Stomach smooth muscle (tissue), 2 donors: ENCODE data around the gene KMT2D.

ENCODE experiments used
- H3K27ac ChIP-seq: one replicate; pipeline ENCODE4 v1.7.0; 2013; ENCODE audit warnings: mild to moderate bottlenecking, low read length, inconsistent platforms
- H3K27me3 ChIP-seq, 2 donors: one replicate each; pipeline ENCODE4 v1.7.0; 2013; ENCODE audit warnings: low read length in 2 of 2; ENCODE audit not compliant: insufficient read depth in 2 of 2, control insufficient read depth in 1 of 2
- H3K36me3 ChIP-seq, 2 donors: one replicate each; pipeline ENCODE4 v1.7.0; 2013; ENCODE audit warnings: low read length in 2 of 2; ENCODE audit not compliant: control insufficient read depth in 2 of 2, insufficient read depth in 2 of 2
- H3K4me1 ChIP-seq: one replicate; pipeline ENCODE4 v1.7.0; 2013; ENCODE audit warnings: low read length; ENCODE audit not compliant: control insufficient read depth, insufficient read depth
- H3K4me3 ChIP-seq, 2 donors: one replicate each; pipeline ENCODE4 v1.7.0; 2013; ENCODE audit warnings: low read length in 2 of 2
- H3K9ac ChIP-seq, 2 donors: one replicate each; pipeline ENCODE4 v1.7.0; 2013; ENCODE audit warnings: low read length in 2 of 2, mild to moderate bottlenecking in 1 of 2
- H3K9me3 ChIP-seq, 2 donors: one replicate each; pipeline ENCODE4 v1.7.0; 2013; ENCODE audit warnings: low read length in 2 of 2; ENCODE audit not compliant: control insufficient read depth in 2 of 2
- donor health status: healthy.
- donor health status: Pancreatic carcinoma.

KMT2D gene

GRCh38 chr12:49025463-49025862, 35.1 kb downstream of the KMT2D start:
- no peak overlapping the region for H3K9ac ChIP-seq
- no peak overlapping the region for H3K4me3 ChIP-seq
- no peak overlapping the region for H3K27ac ChIP-seq
- peaks cover 78 to 80% of the 10 kb centered on the region in 2 donors for H3K36me3 ChIP-seq
- H3K9me3 ChIP-seq: no peaks in the 10 kb centered on the region
- no peaks in the 10 kb centered on the region for H3K4me1 ChIP-seq
- no peaks in the 10 kb centered on the region for H3K27me3 ChIP-seq

- Histone ChIP-seq H3K9ac (no peak overlapping the region), H3K4me1 (no peaks in the 10 kb centered on the region), H3K9me3 (no peaks in the 10 kb centered on the region), H3K27ac (no peak overlapping the region), H3K36me3 (peaks cover 70 to 76% of the 10 kb centered on the region in 2 donors), H3K4me3 (no peak overlapping the region), H3K27me3 (no peaks in the 10 kb centered on the region)
These were observed 36.1 kb downstream of the KMT2D start for GRCh38 chr12:49024543-49024942.

- Histone ChIP-seq H3K36me3 (peaks cover 63 to 70% of the 10 kb centered on the region in 2 donors), H3K27me3 (no peaks in the 10 kb centered on the region), H3K4me3 (no peak overlapping the region), H3K9me3 (no peaks in the 10 kb centered on the region), H3K27ac (no peak overlapping the region), H3K9ac (no peak overlapping the region), H3K4me1 (no peaks in the 10 kb centered on the region)
These were observed 36.8 kb downstream of the KMT2D start for GRCh38 chr12:49023812-49024211.

GRCh38 chr12:49022558-49023178, 37.9 kb downstream of the KMT2D start:
- no peaks in the 10 kb centered on the region for H3K9me3 ChIP-seq
- H3K27me3 ChIP-seq: no peaks in the 10 kb centered on the region
- H3K36me3 ChIP-seq: peaks cover 53 to 59% of the 10 kb centered on the region in 2 donors
- H3K27ac ChIP-seq: no peak overlapping the region
- H3K4me3 ChIP-seq: no peak overlapping the region
- H3K4me1 ChIP-seq: peaks cover 8% of the 10 kb centered on the region
- no peak overlapping the region for H3K9ac ChIP-seq

GRCh38 chr12:49021292-49021915, 39.2 kb downstream of the KMT2D start:
- peaks cover 44 to 48% of the 10 kb centered on the region in 2 donors for H3K36me3 ChIP-seq
- no peaks in the 10 kb centered on the region for H3K27me3 ChIP-seq
- H3K4me1 ChIP-seq: peaks cover 16% of the 10 kb centered on the region
- H3K9ac ChIP-seq: no peak overlapping the region
- no peak overlapping the region for H3K27ac ChIP-seq
- H3K4me3 ChIP-seq: no peak overlapping the region
- H3K9me3 ChIP-seq: no peaks in the 10 kb centered on the region

GRCh38 chr12:49020441-49020840, 40.2 kb downstream of the KMT2D start:
- Histone ChIP-seq H3K9me3 (no peaks in the 10 kb centered on the region), H3K27me3 (no peaks in the 10 kb centered on the region), H3K36me3 (peaks cover 34 to 40% of the 10 kb centered on the region in 2 donors), H3K27ac (no peak overlapping the region), H3K4me1 (peaks cover 16% of the 10 kb centered on the region), H3K9ac (no peak overlapping the region), H3K4me3 (no peak overlapping the region)

GRCh38 chr12:49019443-49020324, 40.9 kb downstream of the KMT2D start:
- Histone ChIP-seq H3K4me1 (peaks cover 16% of the 10 kb centered on the region), H3K27me3 (no peaks in the 10 kb centered on the region), H3K4me3 (peak overlapping the region in 1 of 2 donors; percentile 99), H3K36me3 (peaks cover 27 to 32% of the 10 kb centered on the region in 2 donors), H3K27ac (peak overlapping the region; percentile 94), H3K9ac (peak overlapping the region in 1 of 2 donors; percentile 98), H3K9me3 (no peaks in the 10 kb centered on the region)

- Histone ChIP-seq H3K4me3 (peak overlapping the region; percentile 87 to 99), H3K27ac (peak overlapping the region; percentile 94), H3K36me3 (peaks cover 21 to 27% of the 10 kb centered on the region in 2 donors), H3K9ac (peak overlapping the region; percentile 98), H3K27me3 (no peaks in the 10 kb centered on the region), H3K9me3 (no peaks in the 10 kb centered on the region), H3K4me1 (peaks cover 16% of the 10 kb centered on the region)
These were observed 41.5 kb downstream of the KMT2D start for GRCh38 chr12:49019120-49019430.

GRCh38 chr12:49018261-49019119, 42.1 kb downstream of the KMT2D start, which contains the start of gene PRKAG1:
Gene PRKAG1 (minus strand): TSS chr12:49018776. CDS start chr12:49018740, 36 bp downstream.
- H3K27me3 ChIP-seq: no peaks in the 10 kb centered on the region
- H3K4me1 ChIP-seq: peaks cover 16% of the 10 kb centered on the region
- peak within 1 kb of the TSS; percentile 94 for H3K27ac ChIP-seq
- peak within 1 kb of the TSS; percentile 97 to 99 for H3K4me3 ChIP-seq
- H3K9ac ChIP-seq: peak within 1 kb of the TSS; percentile 98
- H3K9me3 ChIP-seq: no peaks in the 10 kb centered on the region
- peaks cover 18 to 21% of the 10 kb centered on the region in 2 donors for H3K36me3 ChIP-seq

- Histone ChIP-seq H3K36me3 (peaks cover 14 to 19% of the 10 kb centered on the region in 2 donors), H3K4me1 (peaks cover 16% of the 10 kb centered on the region), H3K9ac (peak overlapping the region; percentile 98), H3K27me3 (no peaks in the 10 kb centered on the region), H3K4me3 (peak overlapping the region; percentile 97 to 99), H3K9me3 (no peaks in the 10 kb centered on the region), H3K27ac (peak overlapping the region; percentile 94)
These were observed 42.7 kb downstream of the KMT2D start for GRCh38 chr12:49017891-49018260.
